PC-3 (cell line): ENCODE measurements around the gene GALNT2. TPM values are rescaled to one million over a fixed set of nuclear protein-coding genes. Genes with fewer than 3 reads are reported as not detected.

Experiments used
- ATAC-seq: fragments of 200-7000 bp; cut with Tn5 transposase; 2 replicates; pipeline ENCODE4 v1.9.1; 2020; ENCODE audit warnings: mild to moderate bottlenecking, moderate library complexity
- BruUV-seq: library from RNA; stranded (reverse); fragments of 400-500 nt; replicated peaks from 2 replicates; lab custom pipeline; 2021; lab: Mats Ljungman, UMichigan
- CTCF ChIA-PET: fragments of 300-600 bp; sonication (Branson Sonifier 250); formaldehyde crosslinking; loops from one replicate; lab custom pipeline; 2022; ENCODE audit warnings: antibody characterized with exemption; lab: Charles Lee
- POLR2A ChIA-PET: fragments of 300-600 bp; sonication (Branson Sonifier 250); formaldehyde crosslinking; loops from one replicate; lab custom pipeline; 2022; ENCODE audit warnings: antibody characterized with exemption; ENCODE audit not compliant: unreplicated experiment; lab: Charles Lee
- DNase-seq: peaks from one replicate; pipeline ENCODE4 v3.0.0-alpha.2; 2015
- H2AFZ ChIP-seq: fragments of 300-600 bp; sonication (generic); 2 replicates; pipeline ENCODE4 v1.6.0; 2016; ENCODE audit warnings: antibody characterized with exemption, low read length
- H3F3A ChIP-seq: fragments of 300-600 bp; sonication (generic); one replicate; pipeline ENCODE4 v1.6.0; 2017; ENCODE audit warnings: antibody characterized with exemption, low read length, control low read depth, mild to moderate bottlenecking; ENCODE audit not compliant: unreplicated experiment
- H3K27ac ChIP-seq: fragments of 300-600 bp; sonication (generic); 2 replicates; pipeline ENCODE4 v1.5.1; 2016; ENCODE audit warnings: mild to moderate bottlenecking, low read length
- H3K27me3 ChIP-seq: fragments of 300-600 bp; sonication (generic); 2 replicates; pipeline ENCODE4 v1.6.1; 2016; ENCODE audit warnings: low read length, mixed read lengths
- H3K36me3 ChIP-seq: fragments of 300-600 bp; sonication (generic); 2 replicates; pipeline ENCODE4 v1.6.1; 2016; ENCODE audit warnings: low read depth, mixed run types, low read length, mixed read lengths
- H3K4me1 ChIP-seq: fragments of 300-600 bp; sonication (generic); 2 replicates; pipeline ENCODE4 v1.5.1; 2016; ENCODE audit warnings: low read length; ENCODE audit not compliant: insufficient read depth
- H3K4me2 ChIP-seq: fragments of 300-600 bp; sonication (generic); 2 replicates; pipeline ENCODE4 v1.6.0; 2016; ENCODE audit warnings: low read length
- H3K4me3 ChIP-seq: fragments of 300-600 bp; sonication (generic); 2 replicates; pipeline ENCODE4 v1.5.1; 2016; ENCODE audit warnings: mild to moderate bottlenecking, low read length, mixed read lengths
- H3K79me2 ChIP-seq: fragments of 300-600 bp; sonication (generic); 2 replicates; pipeline ENCODE4 v1.6.1; 2017; ENCODE audit warnings: low read length, mixed read lengths
- H3K9ac ChIP-seq: fragments of 300-600 bp; sonication (generic); 2 replicates; pipeline ENCODE4 v1.6.0; 2016; ENCODE audit warnings: mild to moderate bottlenecking, low read length
- H3K9me2 ChIP-seq: fragments of 300-600 bp; sonication (generic); replicated peaks from 2 replicates; pipeline ENCODE4 v1.6.1; 2016; ENCODE audit warnings: mixed run types, low read length, mixed read lengths
- H3K9me3 ChIP-seq: fragments of 300-600 bp; sonication (generic); 2 replicates; pipeline ENCODE4 v1.6.1; 2016; ENCODE audit warnings: low read length, mixed read lengths
- H4K20me1 ChIP-seq: fragments of 300-600 bp; sonication (generic); 2 replicates; pipeline ENCODE4 v1.6.1; 2016; ENCODE audit warnings: low read length, mixed read lengths
- EZH2 ChIP-seq: fragments of 300-600 bp; sonication (generic); IDR thresholded peaks from one replicate; pipeline ENCODE4 v1.6.1; 2017; ENCODE audit warnings: antibody characterized with exemption, mild to moderate bottlenecking, low read length; ENCODE audit not compliant: unreplicated experiment
- EZH2phosphoT487 ChIP-seq: fragments of 300-600 bp; sonication (generic); IDR thresholded peaks from 2 replicates; pipeline ENCODE4 v1.6.1; 2018; ENCODE audit warnings: mild to moderate bottlenecking, antibody characterized with exemption, low read length, borderline replicate concordance
- intact Hi-C: fragments of 100-400 bp; cut with micrococcal nuclease; formaldehyde crosslinking; loops from 2 replicates; pipeline ENCODE4 v1.9.0; 2023
- total RNA-seq: library from RNA; depleted of rRNA; stranded (reverse); fragments of >200 nt; gene quantifications from 2 replicates; pipeline ENCODE4 v1.2.3, GENCODE V29; 2014
- TF ChIP-seq, protein P1 (sequence below): fragments of 300-600 bp; sonication (generic); conservative IDR thresholded peaks from 2 replicates; pipeline ENCODE4 v1.5.1; 2017; ENCODE audit warnings: antibody characterized with exemption, low read depth, mild to moderate bottlenecking, low read length

The GALNT2 gene
- total RNA-seq, 1 experiment from 2014 or later = 182 TPM

DNA sequence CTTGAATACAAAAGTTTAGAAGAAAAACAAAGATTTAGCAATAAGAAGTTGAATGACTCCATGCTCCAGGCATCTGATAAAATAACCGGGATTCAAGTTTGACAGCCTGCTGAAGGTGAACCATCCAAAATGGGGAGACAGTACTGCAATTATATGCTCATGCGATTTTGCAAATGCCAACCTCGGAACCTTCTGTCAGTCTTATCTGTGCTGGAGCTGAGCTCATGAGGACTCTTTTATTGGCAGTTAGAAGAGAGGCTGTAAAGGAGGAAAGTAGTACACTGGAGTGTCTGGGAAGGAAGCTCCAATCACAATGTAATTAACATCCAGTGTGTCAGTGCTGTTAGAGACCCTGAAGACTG lies 170.0 kb downstream of the GALNT2 start:
- Histone ChIP-seq H3K36me3 (peaks cover 27% of the 10 kb centered on the region), H3K27me3 (no peaks in the 10 kb centered on the region), H3K4me2 (no peak overlapping the region), H3K9me3 (no peaks in the 10 kb centered on the region), H3K4me3 (no peak overlapping the region), H3K4me1 (no peaks in the 10 kb centered on the region), H2AFZ (no peak overlapping the region), H3K27ac (no peak overlapping the region), H3K9me2 (no peaks in the 10 kb centered on the region), H3K9ac (no peak overlapping the region), H3K79me2 (no peaks in the 10 kb centered on the region), H3F3A (no peaks in the 10 kb centered on the region), H4K20me1 (no peaks in the 10 kb centered on the region)
- no peak for DNase-seq
- no peak for ATAC-seq
- intact Hi-C loops = no loop called here
- no TSS peak for BruUV-seq
- POLR2A ChIA-PET = no interaction called here
- TF ChIP-seq, protein P1, sequence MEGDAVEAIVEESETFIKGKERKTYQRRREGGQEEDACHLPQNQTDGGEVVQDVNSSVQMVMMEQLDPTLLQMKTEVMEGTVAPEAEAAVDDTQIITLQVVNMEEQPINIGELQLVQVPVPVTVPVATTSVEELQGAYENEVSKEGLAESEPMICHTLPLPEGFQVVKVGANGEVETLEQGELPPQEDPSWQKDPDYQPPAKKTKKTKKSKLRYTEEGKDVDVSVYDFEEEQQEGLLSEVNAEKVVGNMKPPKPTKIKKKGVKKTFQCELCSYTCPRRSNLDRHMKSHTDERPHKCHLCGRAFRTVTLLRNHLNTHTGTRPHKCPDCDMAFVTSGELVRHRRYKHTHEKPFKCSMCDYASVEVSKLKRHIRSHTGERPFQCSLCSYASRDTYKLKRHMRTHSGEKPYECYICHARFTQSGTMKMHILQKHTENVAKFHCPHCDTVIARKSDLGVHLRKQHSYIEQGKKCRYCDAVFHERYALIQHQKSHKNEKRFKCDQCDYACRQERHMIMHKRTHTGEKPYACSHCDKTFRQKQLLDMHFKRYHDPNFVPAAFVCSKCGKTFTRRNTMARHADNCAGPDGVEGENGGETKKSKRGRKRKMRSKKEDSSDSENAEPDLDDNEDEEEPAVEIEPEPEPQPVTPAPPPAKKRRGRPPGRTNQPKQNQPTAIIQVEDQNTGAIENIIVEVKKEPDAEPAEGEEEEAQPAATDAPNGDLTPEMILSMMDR = no peak
- TF ChIP-seq EZH2 = no peak
- no peak for TF ChIP-seq EZH2phosphoT487
- CTCF ChIA-PET = no interaction called here

DNA sequence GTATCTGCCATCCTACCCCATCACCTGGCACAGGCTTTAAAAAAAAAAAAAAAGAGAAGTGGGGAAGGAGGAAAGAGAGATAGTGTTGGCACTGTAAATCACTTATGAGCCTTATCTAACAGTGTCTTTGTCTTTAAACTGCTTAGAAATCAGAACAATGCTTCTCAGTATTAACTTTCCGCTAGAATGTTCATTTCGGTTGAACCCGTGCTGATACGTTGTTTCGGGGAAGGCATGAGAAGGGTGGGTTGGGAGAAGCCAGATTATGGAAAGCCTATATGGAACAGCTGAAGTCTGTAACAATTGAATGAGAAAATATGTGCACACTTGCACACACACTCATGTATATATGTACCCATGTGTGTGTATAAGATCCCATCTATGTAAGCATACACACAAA lies 170.8 kb downstream of the GALNT2 start:
- POLR2A ChIA-PET = no interaction called here
- peaks cover 28% of the 10 kb centered on the region for H3K36me3 ChIP-seq
- no peaks in the 10 kb centered on the region for H4K20me1 ChIP-seq
- no peak overlapping the region for H3K9ac ChIP-seq
- no peaks in the 10 kb centered on the region for H3K9me3 ChIP-seq
- DNase-seq (no peak), ATAC-seq (no peak)
- H3K9me2 ChIP-seq = no peaks in the 10 kb centered on the region
- no peaks in the 10 kb centered on the region for H3K79me2 ChIP-seq
- no TSS peak for BruUV-seq
- intact Hi-C loops = no loop called here
- H3K27ac ChIP-seq = no peak overlapping the region
- no peak overlapping the region for H3K4me2 ChIP-seq
- CTCF ChIA-PET = no interaction called here
- no peak overlapping the region for H2AFZ ChIP-seq
- no peak overlapping the region for H3K4me3 ChIP-seq
- no peaks in the 10 kb centered on the region for H3K4me1 ChIP-seq
- H3K27me3 ChIP-seq = no peaks in the 10 kb centered on the region
- H3F3A ChIP-seq = no peaks in the 10 kb centered on the region
- TF ChIP-seq EZH2phosphoT487 (no peak), EZH2 (no peak)
- TF ChIP-seq, protein P1 = no peak

DNA sequence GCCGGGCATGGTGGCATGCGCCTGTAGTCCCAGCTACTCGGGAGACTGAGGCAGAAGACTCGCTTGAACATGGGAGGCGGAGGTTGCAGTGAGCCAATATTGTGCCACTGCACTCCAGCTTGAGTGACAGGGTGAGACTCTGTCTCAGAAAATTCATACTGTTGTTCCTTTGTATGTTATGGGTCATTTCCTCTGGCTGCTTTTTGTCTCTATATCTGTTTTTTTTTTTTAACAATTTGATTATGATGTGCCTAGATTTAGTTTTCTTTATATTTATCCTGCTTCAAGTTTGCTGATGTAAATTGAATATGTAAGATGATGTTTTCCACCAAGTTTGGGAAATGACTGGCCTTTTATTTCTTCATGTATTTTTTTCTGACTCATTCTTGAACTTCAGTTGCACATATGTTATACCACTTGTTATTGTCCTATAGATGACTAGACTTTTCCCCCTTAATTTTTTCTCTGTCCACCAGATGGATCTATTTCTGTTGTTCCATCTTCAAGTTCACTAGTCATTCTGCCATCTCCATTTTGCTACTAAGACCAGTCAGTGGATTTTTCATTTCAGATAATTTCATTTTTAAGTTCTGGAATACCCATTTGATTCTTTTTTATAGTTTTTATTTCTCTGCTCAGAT lies 173.5 kb downstream of the GALNT2 start:
- H3K9me3 ChIP-seq = no peaks in the 10 kb centered on the region
- no TSS peak for BruUV-seq
- ChIA-PET POLR2A (no interaction called here), CTCF (no interaction called here)
- peaks cover 12% of the 10 kb centered on the region for H3K4me1 ChIP-seq
- DNase-seq = no peak
- H4K20me1 ChIP-seq = peaks cover 4% of the 10 kb centered on the region; the same call in 1 of the 2 replicates
- H3K4me3 ChIP-seq = no peak overlapping the region
- H3K9me2 ChIP-seq = no peaks in the 10 kb centered on the region
- H3K27me3 ChIP-seq = no peaks in the 10 kb centered on the region
- H3K4me2 ChIP-seq = no peak overlapping the region
- no peak overlapping the region for H2AFZ ChIP-seq
- TF ChIP-seq EZH2 (no peak), EZH2phosphoT487 (no peak)
- TF ChIP-seq, protein P1 = no peak
- no peak for ATAC-seq
- no peak overlapping the region for H3K9ac ChIP-seq
- H3K79me2 ChIP-seq = no peaks in the 10 kb centered on the region
- H3K27ac ChIP-seq = no peak overlapping the region
- intact Hi-C loops = no loop called here
- no peaks in the 10 kb centered on the region for H3F3A ChIP-seq
- H3K36me3 ChIP-seq = peaks cover 32% of the 10 kb centered on the region
